ENCODE results near the gene PPIA. TPM values are rescaled to one million over a fixed set of nuclear protein-coding genes. Genes with fewer than 3 reads are reported as not detected.

The PPIA gene
- 1,000 to 10,000 TPM; 2,757 to 2,768 TPM for total RNA-seq

DNA sequence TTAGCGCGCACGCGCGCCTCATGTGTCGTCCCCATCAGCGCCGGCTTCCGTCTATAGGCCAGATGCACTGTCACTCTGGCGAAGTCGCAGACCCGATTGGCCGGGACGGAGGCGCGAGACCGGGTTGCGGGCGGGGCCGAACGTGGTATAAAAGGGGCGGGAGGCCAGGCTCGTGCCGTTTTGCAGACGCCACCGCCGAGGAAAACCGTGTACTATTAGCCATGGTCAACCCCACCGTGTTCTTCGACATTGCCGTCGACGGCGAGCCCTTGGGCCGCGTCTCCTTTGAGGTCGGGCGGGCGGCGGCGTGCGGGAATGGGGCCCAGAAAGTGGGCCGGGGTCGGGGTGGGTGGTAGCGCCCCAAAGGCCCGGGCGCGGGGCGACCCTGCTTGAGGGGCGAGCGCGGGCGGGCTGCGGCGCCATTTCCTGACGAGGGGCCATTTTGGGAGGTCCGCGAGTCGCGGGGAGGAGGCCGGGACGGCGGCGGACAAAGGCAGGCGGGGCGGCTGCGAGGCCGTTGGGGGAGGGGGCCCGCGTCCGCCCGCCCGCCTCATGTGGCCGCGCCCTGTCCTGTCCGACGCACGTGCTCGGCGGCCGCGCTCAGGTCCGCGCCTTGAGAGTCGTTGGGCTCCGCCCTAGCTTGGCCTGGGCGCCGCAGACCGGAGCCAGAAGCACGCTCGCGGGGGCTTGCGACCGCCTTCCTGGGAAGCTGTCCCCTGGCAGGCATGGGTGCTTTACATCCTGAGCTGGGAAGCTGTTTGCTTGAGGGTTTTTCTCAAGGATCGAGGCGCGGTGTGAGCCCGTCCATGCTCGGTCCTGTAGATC is at the start of gene PPIA:
Gene PPIA (plus strand): TSS at position 178 of the 825 bp plus-strand sequence. CDS start 44 bp downstream, at position 222.
- ATAC-seq = peak; percentile 92 to 93
- peaks cover 42 to 44% of the 10 kb centered on the region in 2 donors for H3K36me3 Mint-ChIP-seq
- peak; percentile 99 for DNase-seq (ENCODE audit: low spot score in 2 of 2)

DNA sequence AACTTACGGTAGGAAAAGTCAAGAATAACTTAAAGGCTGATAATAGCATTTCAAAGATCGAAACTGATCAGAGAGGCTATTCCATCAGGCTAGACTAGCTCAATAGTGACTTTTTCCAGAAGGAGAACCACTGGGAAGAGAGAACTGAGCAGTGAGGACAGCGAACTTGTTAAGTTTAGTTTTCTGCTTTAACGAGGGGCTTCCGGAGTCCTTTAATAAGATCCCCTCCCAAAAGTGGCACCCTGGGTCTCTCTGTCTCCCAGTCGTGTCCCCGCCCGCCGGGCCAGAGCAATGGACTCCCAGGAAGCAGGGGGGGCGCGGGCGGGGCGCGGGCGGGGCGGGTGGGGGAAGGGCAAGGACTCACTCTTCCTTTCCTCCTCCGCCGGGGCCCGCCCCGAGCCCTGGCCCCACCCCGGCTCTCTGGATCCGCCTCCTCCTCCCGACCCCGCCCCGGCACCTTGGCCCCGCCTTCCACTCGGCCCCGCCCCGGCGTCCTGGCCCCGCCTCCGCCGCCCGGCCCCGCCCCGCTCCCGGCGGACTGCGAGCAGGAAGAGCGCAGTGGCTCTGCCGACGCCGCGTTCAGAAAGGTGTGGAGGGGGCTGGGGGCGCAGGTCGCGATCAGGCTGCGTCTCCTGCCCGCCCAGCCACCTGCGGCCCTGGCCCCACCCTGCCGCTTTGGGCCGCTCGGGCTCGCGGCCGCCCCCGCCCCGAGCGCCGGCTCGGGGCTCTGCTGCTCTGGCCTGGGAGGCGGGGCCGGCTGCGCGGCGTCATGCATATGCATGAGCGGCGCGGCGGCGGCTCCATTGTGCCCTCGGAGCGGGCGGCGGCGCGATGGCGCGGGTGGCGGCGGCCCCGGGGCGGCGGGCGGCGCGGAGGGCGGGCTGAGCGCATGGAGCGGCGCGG is 48.2 kb upstream of the PPIA start, which contains the start of gene ZMIZ2:
Gene ZMIZ2 (plus strand): TSS at position 803 of the 903 bp plus-strand sequence. CDS start 7,403 bp downstream, outside the sequence.
- peak within 1 kb of the TSS; percentile 90 to 91 for H3K27ac Mint-ChIP-seq
- peak; percentile 81 to 89 for ATAC-seq
- peaks cover 18% of the 10 kb centered on the region in 2 donors for H3K36me3 Mint-ChIP-seq
- H3K9me3 Mint-ChIP-seq = no peaks in the 10 kb centered on the region
- DNase-seq (ENCODE audit: low spot score in 2 of 2) = peak; percentile 91 to 94

More for the DNA sequence above, at the start of gene PPIA:
- H3K27ac Mint-ChIP-seq = peak within 1 kb of the TSS; percentile 95 to 99
- no peaks in the 10 kb centered on the region for H3K9me3 Mint-ChIP-seq

DNA sequence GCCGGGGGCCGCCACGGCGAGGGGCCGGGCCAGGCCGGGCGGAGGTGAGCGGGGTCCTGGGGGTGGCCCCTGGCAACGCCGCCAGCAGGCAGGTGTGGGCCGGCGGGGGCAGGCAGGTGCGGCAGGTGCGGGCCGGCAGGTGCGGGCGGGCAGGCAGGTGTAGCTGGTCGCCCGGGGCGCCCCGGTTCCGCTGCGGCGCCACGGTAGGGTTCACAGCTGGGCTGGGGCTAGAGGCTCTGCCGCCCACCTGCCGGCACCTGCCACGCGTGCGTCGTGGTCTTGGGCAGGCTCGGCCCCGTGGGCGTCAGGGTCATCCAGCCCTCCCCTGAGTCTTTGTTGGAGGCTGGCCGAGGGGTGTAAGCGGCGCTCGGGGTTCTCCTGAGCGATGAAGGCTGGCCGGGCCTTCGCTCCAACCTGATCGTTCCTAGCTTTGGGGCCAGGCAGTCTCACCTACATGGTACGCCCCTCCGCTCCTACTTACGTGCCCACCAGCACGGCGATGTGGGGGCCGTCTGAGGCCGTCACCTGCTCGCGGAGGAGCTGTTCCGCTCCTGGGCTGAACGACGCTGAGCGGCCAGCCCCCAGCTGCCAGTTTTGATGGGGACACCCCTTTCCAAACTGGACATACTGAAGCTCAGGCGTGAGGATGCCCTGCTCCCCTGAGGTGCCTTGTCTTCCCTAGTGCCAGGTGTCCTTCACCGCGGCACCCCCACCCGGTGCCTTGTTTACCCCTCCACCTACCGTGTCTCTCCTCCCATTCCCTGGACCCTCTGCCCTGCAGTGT is 47.3 kb upstream of the PPIA start:
- Mint-ChIP-seq H3K9me3 (no peaks in the 10 kb centered on the region), H3K36me3 (peaks cover 18% of the 10 kb centered on the region in 2 donors), H3K27ac (peak overlapping the region; percentile 90 to 91)
- DNase-seq (ENCODE audit: low spot score in 2 of 2) (no peak), ATAC-seq (peak in 1 of 2 donors; percentile 20)

DNA sequence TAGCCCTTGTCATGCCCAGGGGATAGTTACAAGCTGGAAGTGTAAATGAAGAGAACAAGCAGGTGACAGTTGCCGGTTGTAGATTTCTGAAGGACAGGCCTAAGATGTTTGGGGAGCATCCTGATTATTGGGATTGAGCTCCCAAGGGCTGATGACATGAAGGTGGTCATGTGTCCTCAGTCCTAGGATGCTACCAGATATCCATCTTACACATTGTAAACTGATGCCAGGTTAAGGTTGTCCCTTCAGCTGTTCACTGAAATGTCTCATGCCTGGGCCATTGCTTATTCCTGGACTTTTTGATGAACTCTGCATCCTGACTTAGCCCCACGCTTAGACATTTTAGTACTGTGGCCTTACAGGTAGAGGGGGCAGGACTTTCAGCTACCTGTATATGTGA is 46.5 kb upstream of the PPIA start:
- DNase-seq (ENCODE audit: low spot score in 2 of 2) (no peak), ATAC-seq (no peak)

DNA sequence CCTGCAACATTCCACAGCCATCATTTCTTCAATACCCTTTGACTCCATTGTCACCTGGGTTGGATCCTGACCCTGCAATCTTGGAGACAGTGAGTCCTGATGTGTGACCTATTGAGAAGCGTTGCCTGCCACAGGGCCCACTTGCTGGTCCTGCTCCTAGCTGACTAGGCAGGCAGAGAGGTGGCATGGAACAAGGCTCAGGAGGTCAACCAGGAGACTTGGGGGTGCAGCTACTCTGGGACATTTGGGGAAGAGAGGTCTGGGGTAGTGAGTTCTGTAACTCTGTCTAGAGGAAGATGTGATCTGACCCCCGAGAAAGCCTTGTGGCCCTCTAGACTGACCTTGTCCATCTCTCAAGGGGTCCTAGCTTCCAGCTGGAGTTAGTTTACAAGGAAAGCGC is 46.1 kb upstream of the PPIA start:
- Mint-ChIP-seq H3K9me3 (no peaks in the 10 kb centered on the region), H3K36me3 (peaks cover 18% of the 10 kb centered on the region in 2 donors), H3K27ac (peak overlapping the region; percentile 37 to 44)
- ATAC-seq = no peak
- DNase-seq (ENCODE audit: low spot score in 2 of 2) = no peak

More for the DNA sequence above, 46.5 kb upstream of the PPIA start:
- Mint-ChIP-seq H3K9me3 (no peaks in the 10 kb centered on the region), H3K27ac (peak overlapping the region; percentile 90 to 91), H3K36me3 (peaks cover 18% of the 10 kb centered on the region in 2 donors)

DNA sequence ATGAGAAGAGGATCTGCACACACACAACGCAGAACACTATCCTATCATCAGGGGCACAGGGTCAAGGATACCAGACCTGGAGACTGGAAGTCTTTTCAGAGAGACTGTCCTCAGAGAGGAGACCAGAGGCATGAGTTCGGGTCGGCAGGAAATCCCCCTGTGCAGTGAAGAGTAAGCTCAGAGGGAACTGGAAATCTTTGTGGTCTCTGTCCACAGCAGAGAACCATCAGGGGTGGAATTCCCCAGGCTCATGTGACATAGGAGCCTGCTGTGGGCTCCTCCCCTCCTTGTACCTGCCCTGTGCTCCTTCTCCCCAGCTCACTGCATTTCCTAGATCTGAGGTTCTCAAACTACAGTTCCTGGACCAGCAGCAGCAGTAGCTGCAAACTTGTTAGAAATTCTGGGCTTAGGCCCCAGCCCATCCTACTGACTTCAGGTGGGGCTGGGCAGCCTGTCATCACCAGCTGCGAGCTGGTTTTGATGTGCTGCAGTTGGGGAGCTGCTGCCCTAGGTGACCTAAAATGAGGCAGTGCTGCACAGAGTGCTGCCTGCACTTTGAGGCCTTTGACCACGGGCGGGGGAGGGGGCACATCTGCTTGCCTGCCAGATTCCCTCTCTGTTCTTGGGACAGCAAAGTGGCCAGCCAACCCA is 45.4 kb upstream of the PPIA start:
- Mint-ChIP-seq H3K27ac (peak overlapping the region; percentile 44 to 72), H3K36me3 (peaks cover 18% of the 10 kb centered on the region in 2 donors)

DNA sequence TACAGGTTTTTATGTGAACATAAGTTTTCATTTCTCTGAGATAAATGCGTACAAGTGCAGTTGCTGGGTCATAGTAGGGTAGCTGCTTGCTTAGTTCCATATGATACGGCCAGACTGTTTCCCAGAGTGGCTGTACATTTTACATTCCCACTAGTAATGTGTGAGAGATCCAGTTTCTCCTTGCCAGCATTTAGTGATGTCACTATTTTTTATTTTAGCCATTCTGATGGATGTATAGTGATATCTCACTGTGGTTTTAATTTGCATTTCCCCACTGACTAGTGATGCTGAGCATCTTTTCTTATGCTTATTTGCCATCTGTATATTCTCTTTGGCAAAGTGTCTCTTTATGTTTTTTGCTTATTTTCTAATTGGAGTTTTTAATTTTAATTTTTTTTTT is 43.7 kb upstream of the PPIA start:
- DNase-seq (ENCODE audit: low spot score in 2 of 2) (no peak), ATAC-seq (no peak)
- no peaks in the 10 kb centered on the region for H3K9me3 Mint-ChIP-seq
- peak overlapping the region; percentile 44 to 63 for H3K27ac Mint-ChIP-seq
- peaks cover 18% of the 10 kb centered on the region in 2 donors for H3K36me3 Mint-ChIP-seq

More for the DNA sequence above, 45.4 kb upstream of the PPIA start:
- ATAC-seq (peak; percentile 39 to 75), DNase-seq (ENCODE audit: low spot score in 2 of 2) (peak; percentile 29 to 76)
- H3K9me3 Mint-ChIP-seq = no peaks in the 10 kb centered on the region

DNA sequence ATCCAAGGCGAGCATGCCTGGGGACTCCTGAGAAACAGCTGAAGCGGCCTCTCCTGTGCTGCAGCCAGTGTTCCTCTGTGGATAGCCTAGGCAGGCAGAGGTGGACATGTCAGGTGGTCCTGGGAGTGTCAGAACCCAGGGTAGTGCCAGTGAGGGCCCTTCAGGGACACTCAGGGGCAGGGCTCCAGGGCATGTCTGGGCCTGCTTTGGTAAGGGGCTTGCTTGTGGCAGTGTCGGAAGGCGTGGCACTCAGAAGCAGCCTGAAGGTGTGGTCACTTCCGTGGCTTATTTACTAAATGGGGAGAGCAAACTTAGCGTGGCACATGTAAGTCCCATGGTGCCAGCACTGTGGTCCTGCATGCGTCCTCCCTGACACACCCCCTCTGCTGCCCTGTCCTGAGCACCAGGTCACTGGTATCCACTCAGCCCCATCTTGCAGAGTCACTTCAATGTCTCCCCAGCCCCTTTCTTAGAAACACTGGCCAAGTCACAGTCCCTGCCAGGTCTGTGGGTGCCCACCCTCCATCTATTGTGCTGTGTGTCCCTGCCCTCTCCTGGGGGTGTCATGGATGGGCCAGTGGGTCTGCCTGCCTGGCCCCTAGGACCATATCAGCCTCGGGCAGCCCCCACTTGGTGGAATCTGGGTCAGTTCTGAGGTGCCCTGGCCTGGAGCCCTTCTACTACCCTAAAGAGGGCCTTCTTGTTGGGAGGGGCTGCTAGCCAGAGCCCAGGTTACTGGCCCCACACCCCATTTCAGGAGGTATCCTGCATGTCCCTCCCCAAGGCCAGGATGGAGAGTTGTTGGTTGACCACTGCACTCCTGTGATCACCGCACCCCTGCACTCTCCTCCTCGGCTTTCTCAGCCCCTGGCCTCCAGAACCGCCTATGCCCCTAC is 41.4 kb upstream of the PPIA start:
- Mint-ChIP-seq H3K27ac (peak overlapping the region; percentile 79 to 85), H3K9me3 (no peaks in the 10 kb centered on the region)

DNA sequence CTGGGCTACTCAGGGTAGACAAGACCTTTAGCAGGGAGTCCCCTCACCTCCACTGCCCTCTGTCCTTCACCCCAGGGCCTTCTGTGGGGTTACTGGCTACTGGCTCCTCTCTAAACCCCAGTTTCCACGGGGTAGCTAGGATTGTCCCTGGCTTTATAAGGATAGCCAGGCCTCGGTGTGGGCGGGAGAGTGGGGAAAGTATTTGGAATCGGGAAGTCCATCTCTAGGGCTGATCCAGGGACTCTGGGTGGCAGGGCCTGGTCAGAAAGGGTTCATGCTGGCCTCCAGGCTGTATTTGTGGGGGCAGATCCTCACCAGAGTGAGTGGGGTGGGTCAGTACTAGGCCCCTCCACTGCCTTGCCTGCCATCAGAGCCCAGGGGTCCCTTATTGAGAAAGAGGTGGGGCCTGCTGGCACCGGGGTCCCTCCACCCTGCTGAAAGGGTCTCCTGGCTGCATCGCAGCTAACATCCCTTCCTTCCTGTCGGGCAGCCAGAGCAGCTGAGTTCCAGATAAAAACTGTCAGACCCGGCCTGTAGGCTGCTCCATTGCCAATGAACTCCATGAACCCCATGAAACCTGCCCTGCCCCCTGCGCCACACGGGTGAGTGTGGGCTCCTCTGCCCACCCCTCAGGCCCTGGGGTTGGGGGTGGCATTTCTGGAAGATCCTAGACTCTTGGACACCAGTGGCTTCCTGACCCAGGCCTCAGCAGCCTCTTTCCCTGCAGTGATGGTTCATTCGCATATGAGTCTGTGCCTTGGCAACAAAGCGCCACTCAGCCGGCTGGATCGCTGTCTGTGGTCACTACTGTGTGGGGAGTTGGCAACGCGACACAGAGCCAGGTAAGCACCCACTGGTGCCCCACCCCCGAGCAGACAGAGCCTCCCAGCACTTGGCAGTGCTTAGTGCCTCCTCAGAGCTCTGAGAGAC is 40.5 kb upstream of the PPIA start:
- Mint-ChIP-seq H3K36me3 (peaks cover 9 to 10% of the 10 kb centered on the region in 2 donors), H3K9me3 (no peaks in the 10 kb centered on the region), H3K27ac (peak overlapping the region; percentile 74 to 85)
- DNase-seq (ENCODE audit: low spot score in 2 of 2) (no peak), ATAC-seq (no peak)

More for the DNA sequence above, 41.4 kb upstream of the PPIA start:
- no peak for ATAC-seq
- H3K36me3 Mint-ChIP-seq = peaks cover 9 to 10% of the 10 kb centered on the region in 2 donors
- DNase-seq (ENCODE audit: low spot score in 2 of 2) = no peak

DNA sequence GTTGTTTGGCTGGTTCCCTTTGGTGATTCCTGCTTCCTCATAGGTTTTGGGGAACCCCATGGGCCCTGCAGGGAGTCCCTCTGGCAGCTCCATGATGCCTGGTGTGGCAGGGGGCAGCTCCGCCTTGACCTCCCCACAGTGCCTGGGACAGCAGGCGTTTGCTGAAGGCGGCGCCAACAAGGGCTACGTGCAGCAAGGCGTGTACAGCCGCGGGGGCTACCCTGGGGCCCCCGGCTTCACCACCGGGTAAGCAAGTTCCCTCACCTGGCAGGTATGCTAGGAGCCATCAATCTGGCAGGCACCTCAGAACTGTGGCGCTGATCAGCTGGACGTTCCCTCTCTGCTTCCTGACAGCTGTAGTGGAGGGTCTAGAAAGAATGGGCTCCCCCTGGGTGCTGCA is 39.6 kb upstream of the PPIA start:
- Mint-ChIP-seq H3K9me3 (no peaks in the 10 kb centered on the region), H3K27ac (no peak overlapping the region), H3K36me3 (peaks cover 5 to 6% of the 10 kb centered on the region in 2 donors)
- ATAC-seq (no peak), DNase-seq (ENCODE audit: low spot score in 2 of 2) (no peak)

DNA sequence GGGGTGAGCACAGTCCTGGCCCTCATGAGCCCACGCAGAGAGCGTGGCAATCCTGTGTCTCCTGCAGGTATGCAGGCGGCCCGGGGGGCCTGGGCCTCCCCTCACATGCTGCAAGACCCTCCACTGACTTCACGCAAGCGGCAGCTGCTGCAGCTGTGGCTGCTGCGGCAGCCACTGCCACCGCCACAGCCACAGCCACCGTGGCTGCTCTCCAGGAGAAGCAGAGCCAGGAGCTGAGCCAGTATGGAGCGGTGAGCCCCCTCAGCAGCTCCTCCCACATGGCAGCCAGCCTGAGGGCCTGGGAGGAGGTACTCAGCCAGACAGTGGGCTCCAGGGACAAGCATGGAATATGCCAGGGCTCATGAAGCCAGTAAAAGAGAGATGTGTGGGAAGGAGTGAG is 39.2 kb upstream of the PPIA start:
- H3K27ac Mint-ChIP-seq = no peak overlapping the region
- H3K9me3 Mint-ChIP-seq = no peaks in the 10 kb centered on the region
- no peak for DNase-seq (ENCODE audit: low spot score in 2 of 2)
- H3K36me3 Mint-ChIP-seq = peaks cover 4% of the 10 kb centered on the region in 2 donors
- ATAC-seq = no peak

DNA sequence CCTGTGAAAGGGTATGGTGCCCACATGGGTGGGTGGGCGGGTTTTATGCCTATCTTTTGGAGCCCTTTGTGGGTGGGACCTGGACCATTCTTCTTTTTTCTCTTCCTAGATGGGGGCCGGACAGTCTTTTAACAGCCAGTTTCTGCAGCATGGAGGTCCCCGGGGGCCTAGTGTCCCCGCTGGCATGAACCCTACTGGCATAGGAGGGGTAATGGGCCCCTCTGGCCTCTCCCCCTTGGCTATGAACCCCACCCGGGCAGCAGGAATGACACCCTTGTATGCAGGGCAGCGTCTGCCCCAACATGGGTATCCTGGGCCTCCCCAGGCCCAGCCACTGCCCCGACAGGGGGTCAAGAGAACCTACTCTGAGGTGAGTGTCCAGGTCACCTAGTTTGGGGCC is 38.7 kb upstream of the PPIA start:
- ATAC-seq = no peak
- H3K36me3 Mint-ChIP-seq = no peaks in the 10 kb centered on the region
- H3K27ac Mint-ChIP-seq = peak overlapping the region in 1 of 2 donors; percentile 14
- H3K9me3 Mint-ChIP-seq = no peaks in the 10 kb centered on the region
- no peak for DNase-seq (ENCODE audit: low spot score in 2 of 2)

DNA sequence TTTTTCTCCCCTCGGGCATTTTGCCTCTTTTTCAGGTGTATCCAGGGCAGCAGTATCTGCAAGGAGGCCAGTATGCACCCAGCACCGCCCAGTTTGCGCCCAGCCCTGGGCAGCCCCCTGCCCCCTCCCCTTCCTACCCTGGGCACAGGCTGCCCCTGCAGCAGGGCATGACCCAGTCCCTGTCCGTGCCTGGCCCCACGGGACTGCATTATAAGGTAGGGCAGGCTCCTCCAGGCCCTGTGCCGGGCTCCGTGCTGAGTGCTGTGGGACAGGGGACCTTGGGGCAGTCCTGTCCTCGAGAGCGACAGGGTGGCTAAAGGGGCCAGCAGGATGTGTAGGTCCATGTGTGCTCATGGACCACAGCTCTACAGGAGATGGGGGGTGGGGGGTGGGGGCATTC is 37.2 kb upstream of the PPIA start:
- no peak for ATAC-seq

DNA sequence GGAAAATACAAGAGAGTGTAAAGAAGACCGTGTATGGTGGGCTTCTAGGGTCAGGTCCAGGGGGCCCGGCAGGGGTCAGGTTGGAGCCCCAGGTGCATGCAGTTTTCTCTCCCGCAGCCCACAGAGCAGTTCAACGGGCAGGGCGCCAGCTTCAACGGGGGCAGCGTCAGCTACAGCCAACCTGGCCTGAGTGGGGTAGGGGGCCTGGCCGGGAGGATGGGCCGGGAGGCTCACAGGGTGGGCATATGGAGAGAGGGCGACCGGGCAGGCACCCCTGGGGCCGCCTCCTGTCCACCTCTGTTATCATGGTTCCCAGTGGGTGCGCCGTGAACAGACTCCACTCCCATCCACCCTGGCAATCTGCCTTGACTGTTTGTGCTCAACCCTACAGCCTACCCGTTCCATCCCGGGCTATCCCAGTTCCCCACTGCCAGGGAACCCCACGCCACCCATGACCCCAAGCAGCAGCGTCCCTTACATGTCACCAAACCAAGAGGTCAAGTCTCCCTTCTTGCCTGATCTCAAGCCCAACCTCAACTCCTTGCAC is 36.4 kb upstream of the PPIA start:
- Mint-ChIP-seq H3K36me3 (peaks cover 0 to 6% of the 10 kb centered on the region in 2 donors), H3K27ac (no peak overlapping the region), H3K9me3 (no peaks in the 10 kb centered on the region)
- DNase-seq (ENCODE audit: low spot score in 2 of 2) (no peak), ATAC-seq (no peak)

More for the DNA sequence above, 37.2 kb upstream of the PPIA start:
- Mint-ChIP-seq H3K27ac (no peak overlapping the region), H3K36me3 (peaks cover 0 to 2% of the 10 kb centered on the region in 2 donors), H3K9me3 (no peaks in the 10 kb centered on the region)
- DNase-seq (ENCODE audit: low spot score in 2 of 2) = no peak
